Ramos (cell line): ENCODE data around the gene STK32B.
"Not testable (repeated sequence)": the region's sequence is repeated elsewhere in the genome, so short reads cannot be mapped to it uniquely, and the experiment has no call there.

Source experiments
- in situ Hi-C: fragments of 300-500 bp; cut with MboI; formaldehyde crosslinking; loops from one replicate; pipeline ENCODE4 v1.14.3; 2022; ENCODE audit warnings: low sequenced_read_pairs; ENCODE audit not compliant: unreplicated experiment

STK32B gene

GRCh38 chr4:5412751-5413150 is 361.5 kb downstream of the STK32B start:
- in situ Hi-C loops = no loop called here

- in situ Hi-C loops = no loop called here
These were observed 365.4 kb downstream of the STK32B start for GRCh38 chr4:5416637-5417036.

DNA sequence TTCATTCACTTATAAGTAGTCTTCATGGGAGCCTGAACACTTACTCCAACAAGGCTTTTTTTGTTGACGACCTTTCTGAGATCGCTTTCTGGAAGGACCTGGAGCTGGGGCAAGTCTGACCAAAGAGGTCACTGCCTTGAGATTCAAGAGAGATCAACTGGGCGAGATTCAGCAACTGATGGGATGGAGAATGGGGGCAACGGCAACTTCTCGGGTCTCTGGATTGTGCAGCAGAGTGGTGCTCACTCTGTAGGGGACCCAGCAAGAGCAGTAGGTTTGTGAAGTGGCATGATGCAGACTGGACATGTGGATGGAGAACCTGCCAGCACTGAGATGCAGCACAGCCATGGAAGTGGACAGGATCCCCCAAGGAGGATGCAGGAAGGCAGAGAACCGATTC is 369.0 kb downstream of the STK32B start:
- in situ Hi-C loops = no loop called here

- in situ Hi-C loops = no loop called here
These were observed 370.1 kb downstream of the STK32B start for GRCh38 chr4:5421416-5421815.

DNA sequence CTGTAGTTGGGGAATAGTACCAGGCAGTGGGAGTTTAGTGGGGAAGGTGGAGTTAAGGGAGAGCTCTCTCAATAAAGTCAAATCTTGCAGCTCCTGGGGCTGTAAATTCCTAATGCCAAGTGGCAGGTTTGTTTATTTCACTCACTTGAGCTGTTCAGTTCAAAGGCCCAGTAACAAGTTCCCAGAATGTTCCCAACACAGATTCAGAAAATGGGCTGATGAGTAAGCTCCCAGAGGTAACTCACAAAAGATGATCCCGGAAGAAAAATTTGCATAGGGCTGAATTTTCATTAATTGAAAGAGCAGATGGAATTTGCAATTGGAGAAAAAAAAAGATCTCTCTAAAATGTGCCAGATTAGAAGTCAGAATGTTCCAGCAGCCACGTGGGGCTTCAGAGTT is 370.9 kb downstream of the STK32B start:
- in situ Hi-C loops = no loop called here

DNA sequence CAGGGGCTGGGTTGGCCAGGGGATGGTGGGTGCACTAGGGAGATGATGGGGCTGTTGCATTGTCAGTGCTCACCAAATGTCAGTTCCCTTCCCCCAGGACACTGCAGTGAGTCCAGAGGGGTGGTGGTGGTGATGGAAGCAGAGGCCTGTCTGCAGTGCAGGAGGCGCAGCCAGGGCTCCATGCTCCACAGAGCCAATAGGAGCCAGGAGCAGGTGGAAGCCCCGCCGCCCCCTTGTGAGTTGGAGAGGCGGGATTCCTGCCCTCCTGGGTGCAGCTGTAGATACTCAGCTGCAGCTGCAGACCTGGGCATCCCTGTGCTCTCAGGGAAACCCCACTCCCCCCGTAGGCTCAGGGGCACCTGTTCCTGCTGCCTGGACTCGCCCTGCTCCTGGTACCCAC is 372.4 kb downstream of the STK32B start:
- in situ Hi-C loops = no loop called here

- in situ Hi-C loops = no loop called here
These were observed 372.9 kb downstream of the STK32B start for GRCh38 chr4:5424211-5424610.

DNA sequence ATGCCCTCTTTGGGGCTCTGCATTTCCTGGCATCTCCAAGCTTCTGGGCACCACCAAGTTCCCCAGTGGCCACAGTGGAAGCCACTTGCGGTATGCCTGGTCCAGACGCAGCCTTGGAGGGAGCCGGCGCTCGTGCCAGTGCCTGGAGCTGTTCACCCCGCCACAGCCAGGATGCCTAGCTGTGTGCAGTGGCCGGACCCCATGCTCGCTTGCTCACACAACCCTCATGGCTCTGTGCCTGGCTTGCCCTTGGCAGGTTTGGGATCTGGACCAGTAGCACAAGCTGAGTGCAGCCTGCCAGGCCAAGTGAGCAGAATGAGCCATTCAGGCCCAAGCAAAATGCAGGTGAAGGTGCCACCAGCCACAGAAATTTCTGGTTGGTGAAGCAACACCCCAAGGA is 373.6 kb downstream of the STK32B start:
- in situ Hi-C loops = no loop called here

DNA sequence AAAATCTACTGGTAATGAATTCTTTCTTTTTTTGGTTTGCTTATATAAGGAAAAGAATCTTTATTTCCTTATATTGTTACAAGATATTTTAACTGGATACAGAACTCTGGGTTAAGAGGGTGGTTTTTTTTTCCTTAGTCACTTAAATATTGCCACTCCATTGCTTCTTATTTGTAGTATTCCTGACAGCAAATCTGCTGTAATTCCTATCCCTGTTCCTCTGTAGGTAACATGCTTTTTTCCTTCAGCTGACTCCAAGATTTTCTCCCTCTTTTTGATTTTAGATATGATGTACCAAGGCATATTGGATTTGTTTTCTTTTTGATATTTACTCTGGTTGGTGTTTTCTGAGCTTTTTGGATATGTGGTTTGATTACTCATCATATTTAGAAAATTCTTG is 378.5 kb downstream of the STK32B start:
- in situ Hi-C loops = no loop called here

GRCh38 chr4:5433196-5433595 is 381.9 kb downstream of the STK32B start:
- in situ Hi-C loops = no loop called here

DNA sequence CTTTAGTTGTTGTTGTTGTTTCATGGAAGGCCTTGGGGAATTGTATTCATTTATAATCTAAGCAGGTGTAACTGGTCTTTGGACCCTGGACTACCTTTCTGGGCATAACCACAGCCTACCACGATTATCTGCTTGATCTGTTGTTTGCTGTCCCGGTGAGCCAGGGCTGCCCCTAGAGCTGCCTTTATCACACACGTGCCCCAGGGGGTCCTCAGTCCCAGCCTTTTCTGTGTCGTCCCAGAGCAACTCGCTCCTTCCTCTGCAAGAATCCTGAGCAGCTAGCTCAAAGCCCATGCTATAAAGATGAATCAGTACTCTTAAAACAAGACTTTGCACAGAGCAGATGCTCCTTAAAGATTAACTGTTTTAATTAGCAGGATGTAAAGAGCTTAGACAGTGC is 383.9 kb downstream of the STK32B start:
- in situ Hi-C loops = no loop called here

GRCh38 chr4:5435823-5436222 is 384.5 kb downstream of the STK32B start:
- in situ Hi-C loops = no loop called here

DNA sequence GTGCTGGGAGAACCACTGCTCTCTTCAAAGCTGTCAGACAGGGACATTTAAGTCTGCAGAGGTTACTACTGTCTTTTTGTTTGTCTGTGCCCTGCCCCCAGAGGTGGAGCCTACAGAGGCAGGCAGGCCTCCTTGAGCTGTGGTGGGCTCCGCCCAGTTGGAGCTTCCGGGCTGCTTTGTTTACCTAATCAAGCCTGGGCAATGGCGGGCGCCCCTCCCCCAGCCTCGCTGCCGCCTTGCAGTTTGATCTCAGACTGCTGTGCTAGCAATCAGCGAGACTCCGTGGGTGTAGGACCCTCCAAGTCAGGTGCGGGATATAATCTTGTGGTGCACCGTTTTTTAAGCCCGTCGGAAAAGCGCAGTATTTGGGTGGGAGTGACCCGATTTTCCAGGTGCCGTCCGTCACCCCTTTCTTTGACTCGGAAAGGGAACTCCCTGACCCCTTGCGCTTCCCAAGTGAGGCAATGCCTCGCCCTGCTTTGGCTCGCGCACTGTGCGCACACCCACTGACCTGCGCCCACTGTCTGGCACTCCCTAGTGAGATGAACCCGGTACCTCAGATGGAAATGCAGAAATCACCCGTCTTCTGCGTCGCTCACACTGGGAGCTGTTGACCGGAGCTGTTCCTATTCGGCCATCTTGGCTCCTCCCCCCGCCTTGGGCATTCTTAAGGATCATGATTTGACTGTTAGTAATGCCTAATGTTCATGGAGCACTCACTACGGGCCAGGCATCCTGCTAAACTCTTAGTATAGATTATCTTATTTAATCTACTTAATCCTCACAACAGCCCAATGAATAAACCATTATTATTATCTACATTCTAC is 392.9 kb downstream of the STK32B start:
- in situ Hi-C loops = not testable (repeated sequence)

DNA sequence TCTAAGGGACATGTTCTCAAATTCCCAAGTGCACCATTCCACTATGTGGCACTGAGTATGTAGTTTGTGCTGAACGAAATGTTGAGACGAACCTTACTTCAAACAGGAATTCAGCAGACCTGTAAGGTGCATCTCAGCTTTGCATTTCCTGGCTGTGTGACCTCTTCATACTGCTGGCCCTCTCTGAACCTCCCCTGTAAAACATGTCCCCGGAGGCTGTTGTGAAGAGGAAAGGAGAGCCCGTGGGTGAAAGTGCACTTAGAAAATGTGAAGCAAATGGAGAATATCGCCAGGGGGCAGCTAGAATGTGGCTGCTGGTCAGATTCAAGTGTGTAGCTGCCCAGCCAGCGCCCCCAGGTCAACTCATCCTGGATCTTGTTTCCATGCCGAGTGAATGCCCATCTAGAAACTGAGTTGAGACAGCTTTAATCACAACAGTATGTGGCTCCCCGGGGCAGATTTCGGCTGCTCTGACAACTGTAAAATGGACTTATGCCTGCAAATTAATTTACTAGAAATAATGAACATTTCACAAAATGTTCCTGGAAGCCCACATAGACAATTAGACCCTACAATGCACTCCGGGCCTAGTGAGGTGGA is 393.7 kb downstream of the STK32B start:
- in situ Hi-C loops = no loop called here

GRCh38 chr4:5446595-5447226 is 395.4 kb downstream of the STK32B start:
- in situ Hi-C loops = no loop called here

DNA sequence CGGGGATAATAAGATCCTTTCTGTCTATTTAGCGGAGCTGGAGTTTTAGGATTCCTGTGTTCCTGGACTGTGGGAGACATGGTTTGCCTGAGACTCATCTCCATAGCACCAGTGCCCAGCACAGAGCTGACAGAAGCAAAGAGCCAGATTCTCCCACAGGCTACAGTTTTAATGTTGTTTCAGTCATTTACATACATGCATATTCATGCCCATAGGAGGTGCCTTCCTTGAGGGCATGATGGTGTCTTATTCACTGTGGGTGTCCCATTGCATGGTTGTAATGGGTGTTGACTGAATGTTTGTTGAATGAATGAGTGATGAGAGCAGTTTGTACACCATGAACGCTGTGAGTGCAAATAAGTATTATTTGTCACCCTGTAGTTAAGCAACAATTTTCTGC is 396.5 kb downstream of the STK32B start:
- in situ Hi-C loops = no loop called here

- in situ Hi-C loops = no loop called here
These were observed 396.9 kb downstream of the STK32B start for GRCh38 chr4:5448221-5448620.

- in situ Hi-C loops = no loop called here
These were observed 400.0 kb downstream of the STK32B start for GRCh38 chr4:5451243-5451642.

DNA sequence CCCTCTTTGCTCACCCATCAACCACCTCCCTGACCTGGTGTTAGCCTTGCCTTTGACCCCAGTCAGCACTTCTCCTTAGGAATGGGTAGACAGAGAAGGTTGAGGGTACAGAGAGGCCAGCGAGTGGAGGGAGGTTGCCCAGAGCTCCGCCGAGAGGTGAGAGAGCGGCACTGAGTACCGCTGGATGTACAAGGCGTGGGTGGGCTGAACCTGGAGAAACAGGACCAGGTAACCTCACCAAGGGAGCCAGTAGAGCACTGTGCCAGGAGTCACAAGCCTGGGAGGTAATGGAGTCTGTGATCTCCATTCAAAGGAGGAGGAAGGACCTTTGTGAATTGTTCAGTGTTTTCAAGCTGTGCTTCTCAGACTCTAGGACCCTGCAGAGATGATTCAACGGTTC is 400.9 kb downstream of the STK32B start:
- in situ Hi-C loops = no loop called here

GRCh38 chr4:5455003-5455585 is 403.8 kb downstream of the STK32B start:
- in situ Hi-C loops = no loop called here

DNA sequence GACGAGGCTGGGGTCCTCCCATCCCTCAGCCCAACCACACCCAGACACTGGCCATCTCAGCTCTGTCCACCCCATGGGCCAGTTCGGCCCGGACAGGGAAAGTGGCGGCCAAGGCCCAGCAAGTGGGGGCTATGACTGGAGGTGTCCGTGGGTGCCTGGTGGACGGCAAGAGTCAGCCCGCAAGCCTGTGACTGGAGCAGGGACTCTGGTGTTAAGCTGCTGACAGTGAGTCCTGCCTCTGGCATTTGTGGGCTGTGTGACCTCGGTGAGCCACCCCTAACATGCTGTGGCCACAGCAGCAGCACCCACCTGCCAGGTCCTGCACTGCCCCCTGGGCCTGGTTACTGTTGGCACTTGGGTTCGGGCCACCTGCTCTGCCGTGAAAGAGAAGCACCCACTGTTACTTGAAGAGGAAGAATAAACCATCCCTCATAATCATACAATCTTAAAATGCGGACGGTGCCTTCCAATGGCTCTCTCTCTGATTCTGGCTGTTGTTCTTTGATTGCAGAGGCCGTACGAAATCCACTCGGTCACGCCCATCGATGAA is 405.1 kb downstream of the STK32B start:
- in situ Hi-C loops = no loop called here
